ENCODE measurements around the gene SPSB3. TPM values are rescaled to one million over a fixed set of nuclear protein-coding genes. Genes with fewer than 3 reads are reported as not detected.

SPSB3 gene
- total and polyA plus RNA-seq, 2 donors (not counting 1 experiment from before 2014, with no cell fraction given), result 9.6 to 32.7 TPM

GRCh38 chr16:1749152-1750117 is 32.9 kb downstream of the SPSB3 start:
- Histone ChIP-seq H3K27ac (ENCODE audit: insufficient read depth, low read length) (no peak overlapping the region), H3K36me3 (ENCODE audit: control insufficient read depth, insufficient read depth, low read length) (peaks cover 22% of the 10 kb centered on the region), H4K20me1 (ENCODE audit: control insufficient read depth, extremely low read depth, insufficient read depth, low read length) (no peaks in the 10 kb centered on the region)

GRCh38 chr16:1747934-1748333 is 34.4 kb downstream of the SPSB3 start:
- H3K4me2 ChIP-seq (ENCODE audit: extremely low read depth, insufficient read depth, low read length), result no peak overlapping the region
- no peak overlapping the region for H3K4me3 ChIP-seq (replicated peaks in 1 of 4; ENCODE audit: control extremely low read depth in 1 of 4, insufficient read depth in 1 of 4, low read depth in 3 of 4, low read length in 4 of 4)
- no peak for TF ChIP-seq CTCF (conservative IDR thresholded peaks at IDR 0.05 in 1 of 2, IDR thresholded peaks at IDR 0.05 in 1 of 2; ENCODE audit: low read depth in 1 of 2, low read length in 2 of 2)
- TF ChIP-seq EZH2 (IDR thresholded peaks at IDR 0.05; ENCODE audit: low read length, missing control alignments), result no peak
- H2AFZ ChIP-seq (ENCODE audit: low read length), result no peak overlapping the region
- no peaks in the 10 kb centered on the region for H3K27me3 ChIP-seq (ENCODE audit: control insufficient read depth, insufficient read depth, low read length)
- peaks cover 28% of the 10 kb centered on the region for H3K36me3 ChIP-seq (ENCODE audit: control insufficient read depth, insufficient read depth, low read length)
- no peaks in the 10 kb centered on the region for H4K20me1 ChIP-seq (ENCODE audit: control insufficient read depth, extremely low read depth, insufficient read depth, low read length)
- H3K9me3 ChIP-seq (ENCODE audit: control insufficient read depth, insufficient read depth, low read depth, low read length), result no peaks in the 10 kb centered on the region
- H3K9ac ChIP-seq (ENCODE audit: insufficient read depth, low read length), result no peak overlapping the region
- no peaks in the 10 kb centered on the region for H3K4me1 ChIP-seq (ENCODE audit: control insufficient read depth, extremely low read depth, insufficient read depth, low read length)
- DNase-seq (ENCODE audit: low read depth in 2 of 2), result no peak
- no peak overlapping the region for H3K27ac ChIP-seq (ENCODE audit: insufficient read depth, low read length)
- no peaks in the 10 kb centered on the region for H3K79me2 ChIP-seq (ENCODE audit: control insufficient read depth, insufficient read depth, low read length)

More at GRCh38 chr16:1749152-1750117, 32.9 kb downstream of the SPSB3 start:
- H3K27me3 ChIP-seq (ENCODE audit: control insufficient read depth, insufficient read depth, low read length), result no peaks in the 10 kb centered on the region
- no peak for TF ChIP-seq EZH2 (IDR thresholded peaks at IDR 0.05; ENCODE audit: low read length, missing control alignments)
- TF ChIP-seq CTCF (conservative IDR thresholded peaks at IDR 0.05 in 1 of 2, IDR thresholded peaks at IDR 0.05 in 1 of 2; ENCODE audit: low read depth in 1 of 2, low read length in 2 of 2), result no peak
- no peaks in the 10 kb centered on the region for H3K9me3 ChIP-seq (ENCODE audit: control insufficient read depth, insufficient read depth, low read depth, low read length)
- peak in 1 of 2 donors; percentile 35 for DNase-seq (ENCODE audit: low read depth in 2 of 2)
- H2AFZ ChIP-seq (ENCODE audit: low read length), result no peak overlapping the region
- H3K4me3 ChIP-seq (replicated peaks in 1 of 4; ENCODE audit: control extremely low read depth in 1 of 4, insufficient read depth in 1 of 4, low read depth in 3 of 4, low read length in 4 of 4), result no peak overlapping the region
- no peaks in the 10 kb centered on the region for H3K4me1 ChIP-seq (ENCODE audit: control insufficient read depth, extremely low read depth, insufficient read depth, low read length)
- no peak overlapping the region for H3K4me2 ChIP-seq (ENCODE audit: extremely low read depth, insufficient read depth, low read length)
- H3K9ac ChIP-seq (ENCODE audit: insufficient read depth, low read length), result no peak overlapping the region
- H3K79me2 ChIP-seq (ENCODE audit: control insufficient read depth, insufficient read depth, low read length), result no peaks in the 10 kb centered on the region

GRCh38 chr16:1746693-1747195 is 35.6 kb downstream of the SPSB3 start:
- no peak overlapping the region for H3K4me2 ChIP-seq (ENCODE audit: extremely low read depth, insufficient read depth, low read length)
- no peak overlapping the region for H3K9ac ChIP-seq (ENCODE audit: insufficient read depth, low read length)
- H3K27me3 ChIP-seq (ENCODE audit: control insufficient read depth, insufficient read depth, low read length), result no peaks in the 10 kb centered on the region
- no peaks in the 10 kb centered on the region for H3K79me2 ChIP-seq (ENCODE audit: control insufficient read depth, insufficient read depth, low read length)
- no peak overlapping the region for H3K27ac ChIP-seq (ENCODE audit: insufficient read depth, low read length)
- peak in 1 of 2 donors; percentile 81 for DNase-seq (ENCODE audit: low read depth in 2 of 2)
- peaks cover 22% of the 10 kb centered on the region for H3K36me3 ChIP-seq (ENCODE audit: control insufficient read depth, insufficient read depth, low read length)
- no peak overlapping the region for H3K4me3 ChIP-seq (replicated peaks in 1 of 4; ENCODE audit: control extremely low read depth in 1 of 4, insufficient read depth in 1 of 4, low read depth in 3 of 4, low read length in 4 of 4)
- H2AFZ ChIP-seq (ENCODE audit: low read length), result no peak overlapping the region
- no peaks in the 10 kb centered on the region for H3K9me3 ChIP-seq (ENCODE audit: control insufficient read depth, insufficient read depth, low read depth, low read length)
- TF ChIP-seq CTCF (conservative IDR thresholded peaks at IDR 0.05 in 1 of 2, IDR thresholded peaks at IDR 0.05 in 1 of 2; ENCODE audit: low read depth in 1 of 2, low read length in 2 of 2) (no peak), EZH2 (IDR thresholded peaks at IDR 0.05; ENCODE audit: low read length, missing control alignments) (no peak)
- H4K20me1 ChIP-seq (ENCODE audit: control insufficient read depth, extremely low read depth, insufficient read depth, low read length), result no peaks in the 10 kb centered on the region
- H3K4me1 ChIP-seq (ENCODE audit: control insufficient read depth, extremely low read depth, insufficient read depth, low read length), result no peaks in the 10 kb centered on the region

Data from fibroblast of lung (primary cell).